ENCODE results near the gene REXO5.
"Not testable (repeated sequence)": the region's sequence is repeated elsewhere in the genome, so short reads cannot be mapped to it uniquely, and the experiment has no call there.

Gene REXO5

DNA sequence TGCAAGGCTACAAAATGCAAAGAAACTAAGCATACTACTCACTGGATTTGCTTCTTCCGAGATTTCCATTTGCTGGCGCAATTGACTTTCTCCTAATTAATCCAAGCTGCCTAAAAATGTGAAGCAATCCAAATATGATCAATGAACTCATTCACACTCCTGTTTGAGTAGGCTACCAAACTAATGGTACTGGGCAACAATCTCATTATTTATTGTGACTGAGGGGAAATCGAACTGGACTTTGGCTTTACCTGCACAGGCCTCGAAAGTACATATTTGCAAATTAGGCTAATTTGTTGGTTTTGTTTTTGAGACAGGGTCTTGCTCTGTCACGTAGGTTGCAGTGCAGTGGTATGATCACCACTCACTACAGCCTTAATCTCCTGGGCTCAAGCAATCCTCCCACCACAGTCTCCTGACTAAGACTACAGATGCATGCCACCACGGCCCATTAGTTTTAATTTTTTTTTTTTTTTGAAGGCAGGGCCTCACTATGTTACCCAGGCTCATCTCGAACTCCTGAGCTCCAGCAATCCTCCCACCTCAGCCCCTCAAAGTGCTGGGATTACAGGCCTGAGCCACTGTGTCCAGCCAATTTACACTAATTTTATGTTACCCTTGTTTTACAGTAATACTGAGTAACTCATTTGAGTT is 2.6 kb upstream of the REXO5 start:
- no peak for DNase-seq

DNA sequence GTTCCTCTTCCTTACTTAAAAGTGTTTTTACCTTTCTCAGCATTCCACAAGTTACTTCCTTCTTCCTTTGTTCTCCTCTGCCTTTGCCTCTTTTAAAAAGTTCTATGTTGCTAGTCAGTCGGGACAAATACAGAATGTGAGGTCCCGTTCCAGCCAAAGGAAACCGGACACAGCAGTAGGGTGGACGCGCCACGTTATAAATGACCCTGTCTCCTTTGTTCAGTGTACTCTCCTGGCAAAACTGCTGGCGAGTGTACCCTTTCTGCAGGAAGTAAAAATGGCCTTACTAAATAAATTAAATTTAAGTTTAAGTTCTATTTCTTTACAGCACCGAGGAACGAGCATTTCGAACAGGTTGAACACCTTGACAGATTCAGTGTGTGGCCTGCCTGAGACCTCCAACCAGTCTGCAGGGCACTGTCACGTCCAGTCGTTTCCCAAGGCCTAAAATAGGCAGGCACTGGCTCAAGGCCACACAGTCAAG is 601 bp upstream of the REXO5 start:
- DNase-seq: not testable (repeated sequence)

DNA sequence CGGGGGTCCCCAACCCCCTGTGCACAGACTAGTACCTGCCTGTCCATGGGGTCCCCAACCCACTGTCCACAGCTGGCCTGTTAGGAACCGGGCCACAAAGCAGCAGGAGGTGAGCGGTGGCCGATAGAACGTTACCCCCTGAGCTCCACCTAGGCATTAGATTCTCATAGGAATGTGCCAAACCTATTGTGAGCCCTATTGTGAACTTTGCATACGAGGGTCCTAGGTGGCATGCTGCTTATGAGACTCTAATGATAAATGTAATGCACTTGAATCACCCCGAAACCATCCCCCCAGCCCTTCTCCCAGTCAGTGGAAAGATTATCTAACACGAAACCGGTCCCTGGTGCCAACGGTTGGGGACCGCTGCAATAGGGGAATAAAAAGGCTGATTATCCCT is 1.5 kb downstream of the REXO5 start:
- DNase-seq: no peak

DNA sequence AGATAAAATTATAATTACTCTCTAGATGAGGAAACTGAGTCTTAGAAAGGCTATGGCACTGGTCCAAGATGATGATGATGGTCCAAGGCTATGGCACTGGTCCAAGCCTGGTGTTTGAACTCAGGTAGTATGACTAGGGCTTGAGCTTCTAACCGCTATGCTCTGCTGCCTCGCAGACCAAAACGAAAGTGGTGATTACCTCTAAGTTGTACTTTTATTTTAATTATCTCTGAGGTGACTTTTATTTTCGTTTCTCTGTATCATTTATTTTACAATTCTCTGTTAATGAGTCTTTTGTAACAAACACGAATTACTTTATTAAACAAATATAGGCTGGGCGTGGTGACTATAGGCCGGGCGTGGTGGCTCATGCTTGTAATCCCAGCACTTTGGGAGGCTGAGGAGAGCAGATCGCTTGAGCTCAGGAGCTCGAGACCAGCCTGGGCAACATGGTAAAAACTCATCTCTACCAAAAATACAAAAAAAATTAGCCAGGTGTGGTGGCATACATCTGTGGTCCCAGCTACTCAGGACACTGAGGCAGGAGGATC is 5.6 kb downstream of the REXO5 start:
- DNase-seq: no peak

DNA sequence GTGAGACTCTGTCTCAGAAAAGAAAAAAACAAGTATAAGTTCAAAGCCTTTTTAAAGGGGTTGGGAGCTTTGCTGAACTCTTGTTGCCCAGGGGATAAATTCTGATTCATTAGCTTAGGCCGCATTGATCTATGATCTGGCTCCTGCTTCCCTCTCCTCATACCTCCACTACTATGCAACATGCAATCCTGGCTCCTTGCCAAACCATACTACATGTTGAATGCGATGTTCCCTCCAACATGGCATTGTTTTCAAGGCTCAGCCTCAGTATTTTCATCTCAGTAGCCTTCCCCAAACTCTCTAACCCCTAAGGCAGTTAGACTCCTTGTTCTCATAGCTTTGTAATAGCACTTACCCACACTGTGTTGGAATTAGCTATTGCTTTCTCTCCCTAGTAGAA is 6.2 kb downstream of the REXO5 start:
- DNase-seq: no peak

DNA sequence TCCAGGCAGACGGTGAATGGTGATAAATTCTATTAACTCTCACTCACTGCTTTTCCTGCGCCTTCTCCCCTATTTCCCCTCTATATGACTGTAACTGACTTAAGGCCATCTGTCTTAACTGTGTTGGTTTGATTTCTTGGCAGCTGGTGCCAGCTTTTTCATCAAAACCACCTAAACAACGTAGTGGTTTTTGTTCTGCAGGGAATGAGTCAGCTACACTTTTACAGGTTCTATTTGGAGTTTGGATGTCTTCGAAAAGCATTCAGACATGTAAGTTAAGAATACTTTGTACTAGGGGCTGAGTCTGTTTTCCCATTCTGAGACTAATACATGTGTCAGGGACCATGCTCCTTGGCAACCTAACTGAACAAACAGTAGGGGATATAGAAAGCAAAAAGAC is 8.5 kb downstream of the REXO5 start:
- DNase-seq: no peak

DNA sequence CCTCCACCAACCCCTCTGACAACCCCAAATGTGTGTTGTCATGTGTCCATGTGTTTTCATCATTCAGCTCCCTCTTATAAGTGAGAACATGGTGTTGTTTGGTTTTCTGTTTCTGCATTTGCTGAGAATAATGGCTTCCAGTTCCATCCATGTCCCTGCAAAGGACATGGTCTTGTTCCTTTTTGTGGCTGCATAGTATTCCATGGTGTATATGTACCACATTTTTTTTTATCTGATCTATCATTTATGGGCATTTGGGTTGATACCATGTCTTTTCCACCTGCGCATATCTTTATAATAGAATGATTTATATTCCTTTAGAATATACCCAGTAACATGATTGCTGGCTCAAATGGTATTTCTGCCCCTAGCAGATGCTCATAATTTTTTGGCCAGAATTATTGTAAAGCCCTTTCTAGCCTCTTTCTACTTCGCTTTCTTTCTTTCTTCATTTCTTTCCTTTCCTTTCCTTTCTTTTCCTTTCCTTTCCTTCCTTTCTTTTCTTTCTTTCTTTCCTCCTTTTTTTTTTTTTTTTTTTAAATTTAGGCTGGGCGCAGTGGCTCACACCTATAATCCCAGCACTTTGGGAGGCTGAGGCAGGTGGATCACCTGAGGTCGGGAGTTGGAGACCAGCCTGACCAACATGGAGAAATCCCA is 12.7 kb downstream of the REXO5 start:
- DNase-seq: no peak

DNA sequence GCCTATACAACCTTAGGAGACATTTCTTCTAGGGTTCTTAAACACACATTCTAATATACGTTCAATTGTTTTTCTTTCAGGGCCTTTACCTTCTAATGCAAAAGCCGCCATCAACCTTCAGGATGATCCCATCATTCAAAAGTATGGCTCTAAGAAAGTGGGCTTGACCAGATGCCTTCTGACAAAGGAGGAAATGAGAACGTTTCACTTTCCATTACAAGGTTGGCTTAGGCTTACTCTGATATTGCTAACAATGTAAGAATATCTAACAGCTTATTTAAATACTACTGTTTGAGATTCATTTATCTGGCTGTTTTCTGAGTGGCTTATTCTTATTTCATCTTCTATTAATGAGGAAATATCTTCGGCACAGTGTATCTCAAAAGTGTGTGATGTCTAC is 15.4 kb downstream of the REXO5 start:
- DNase-seq: no peak

DNA sequence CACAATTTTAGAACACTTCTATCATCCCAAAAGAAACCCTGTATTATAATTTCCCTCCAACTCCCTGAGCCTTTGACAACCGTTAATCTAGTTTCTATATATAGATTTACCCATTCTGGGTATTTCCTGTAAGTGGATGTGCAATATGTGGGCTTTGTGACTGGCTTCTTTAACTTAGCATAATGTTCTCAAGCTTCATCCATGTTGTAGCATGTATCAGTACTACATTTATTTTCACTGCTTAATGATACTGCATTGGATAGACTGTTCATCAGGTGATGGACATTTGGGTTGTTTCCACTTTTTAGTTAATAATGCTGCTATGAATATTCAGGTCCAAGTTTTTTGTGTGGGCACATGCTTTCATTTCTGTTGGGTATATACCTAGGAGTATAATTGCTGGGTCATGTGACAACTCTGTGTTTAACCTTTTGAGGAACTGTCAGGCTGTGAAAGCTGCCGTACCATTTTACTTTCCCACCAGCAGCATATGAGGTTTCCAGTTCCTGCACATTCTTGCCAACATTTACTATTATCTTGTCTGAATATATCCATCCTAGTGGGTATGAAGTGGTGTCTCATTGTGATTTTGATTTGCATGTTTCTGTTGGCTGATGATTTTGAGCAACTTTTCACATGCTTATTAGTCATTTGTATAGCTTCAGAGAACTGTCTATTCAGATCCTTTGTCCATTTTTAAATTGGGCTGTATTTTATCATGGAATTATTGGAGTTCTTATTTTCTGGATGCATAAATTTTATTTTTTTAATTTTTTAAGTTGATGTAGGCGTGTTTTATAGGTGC is 16.4 kb downstream of the REXO5 start:
- peak; percentile 47 for DNase-seq

DNA sequence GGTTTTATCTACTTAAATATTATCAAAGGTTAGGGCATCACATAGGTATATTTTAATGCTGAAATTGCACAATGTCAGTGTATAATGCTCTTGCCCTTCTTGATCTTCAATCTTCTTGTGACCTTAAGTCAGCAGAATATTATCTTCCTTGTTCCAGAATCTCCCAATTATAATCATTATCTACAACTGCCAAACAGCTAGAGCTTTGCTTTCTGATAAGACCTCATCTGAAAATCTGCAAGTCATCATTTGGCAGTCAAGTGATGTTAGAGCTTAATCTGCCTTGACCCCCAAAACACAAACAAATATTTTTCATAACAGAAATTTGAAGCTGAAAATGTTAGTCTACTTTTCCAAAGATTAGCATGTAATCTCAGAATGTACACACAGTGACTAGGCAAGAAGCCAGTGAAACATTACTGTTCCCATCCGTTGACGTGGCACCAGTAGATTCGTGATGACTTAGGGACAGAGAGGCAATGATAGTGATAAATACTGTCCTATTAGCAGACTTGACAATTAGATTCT is 19.8 kb downstream of the REXO5 start:
- peak; percentile 39 for DNase-seq

DNA sequence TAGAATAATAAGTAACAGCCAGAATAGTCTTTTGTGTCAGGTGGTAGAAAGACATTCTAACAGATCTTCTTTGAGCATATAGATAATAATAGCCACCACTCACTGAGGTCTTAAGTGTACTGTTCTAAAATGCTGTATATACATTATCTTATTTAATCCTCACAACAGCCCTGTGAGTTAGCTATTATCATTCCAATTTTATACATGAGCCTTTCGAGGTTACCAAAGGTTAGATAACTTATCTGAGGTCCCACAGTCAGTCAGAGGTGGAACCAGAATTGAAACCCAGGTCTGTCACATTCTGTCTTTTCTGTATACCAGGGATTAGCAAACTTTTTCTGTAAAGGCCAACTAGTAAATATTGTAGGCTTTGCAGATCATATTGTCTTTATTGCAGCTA is 23.2 kb downstream of the REXO5 start:
- DNase-seq: no peak

DNA sequence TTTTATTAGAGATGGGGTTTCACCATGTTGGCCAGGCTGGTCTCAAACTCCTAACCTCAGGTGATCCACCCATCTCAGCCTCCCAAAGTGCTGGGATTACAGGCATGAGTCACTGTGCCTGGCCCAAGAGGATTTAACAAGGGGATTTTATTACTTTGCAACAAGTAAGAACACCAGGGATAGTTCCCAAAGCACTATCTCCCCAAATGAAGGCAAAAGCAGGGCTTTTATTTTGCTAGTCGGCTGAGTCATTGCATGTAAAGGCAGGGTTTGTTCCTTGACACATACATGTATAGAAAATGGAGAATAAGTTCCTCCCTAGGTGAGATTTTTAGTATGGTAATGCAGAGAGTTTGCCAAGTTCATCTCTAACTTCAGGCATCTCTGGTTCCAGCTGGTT is 24.0 kb downstream of the REXO5 start:
- DNase-seq: no peak

DNA sequence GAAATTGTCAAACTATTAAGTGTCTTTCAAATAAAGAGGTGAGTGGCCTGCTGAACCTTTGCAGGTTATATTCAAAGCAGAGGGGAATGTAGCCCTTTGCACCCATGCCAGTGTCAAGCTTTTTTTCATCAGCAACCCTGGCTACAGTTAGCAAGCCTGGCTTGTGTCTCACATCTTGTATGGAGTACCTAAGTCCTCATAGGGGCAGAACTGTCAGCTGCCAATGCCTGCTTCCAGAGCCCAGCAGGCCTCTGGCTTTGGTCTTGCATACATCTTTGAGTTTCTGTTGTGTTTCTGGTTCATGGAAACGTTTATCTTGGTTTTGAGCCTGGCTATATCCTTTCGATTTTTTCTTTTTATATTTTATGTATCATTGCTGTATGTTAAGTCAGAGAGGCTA is 26.8 kb downstream of the REXO5 start:
- DNase-seq: no peak

DNA sequence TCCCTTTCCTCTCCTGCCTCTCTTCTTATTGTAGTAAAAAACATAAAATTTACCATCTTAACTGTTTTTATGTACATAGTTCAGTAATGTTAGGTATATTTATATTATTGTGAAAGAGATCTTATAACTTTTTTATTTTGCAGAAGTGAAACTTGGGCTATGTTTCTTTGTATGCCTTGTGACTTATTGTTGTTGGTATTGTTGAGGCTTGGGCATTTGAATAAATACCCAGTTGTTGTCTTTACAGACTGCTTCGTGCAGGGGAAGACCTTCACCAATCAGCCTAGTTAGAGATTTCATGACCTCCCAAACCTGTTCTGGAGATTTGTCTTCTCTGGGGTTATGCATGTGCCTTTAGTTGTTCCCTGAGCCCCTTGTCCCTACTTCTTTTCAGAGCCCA is 31.9 kb downstream of the REXO5 start:
- no peak for DNase-seq

DNA sequence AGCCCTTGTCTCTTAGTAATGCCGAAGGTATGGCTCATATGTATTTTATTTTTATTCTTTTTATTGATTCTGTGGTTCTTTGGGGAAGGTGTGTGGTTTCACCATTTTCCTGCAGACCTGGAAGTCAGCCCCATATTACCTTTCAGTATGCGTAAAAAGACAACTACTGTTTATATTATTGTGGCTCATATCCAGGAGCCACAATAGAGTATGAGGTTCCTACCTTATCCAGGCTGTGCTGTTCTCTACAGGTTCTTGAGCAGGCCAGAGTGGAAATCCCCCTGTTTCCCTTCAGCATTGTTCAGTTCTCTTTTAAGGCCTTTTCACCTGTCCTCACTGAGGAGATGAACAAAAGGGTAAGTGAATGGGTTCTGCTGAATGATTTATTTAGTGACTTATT is 33.2 kb downstream of the REXO5 start:
- DNase-seq: no peak

DNA sequence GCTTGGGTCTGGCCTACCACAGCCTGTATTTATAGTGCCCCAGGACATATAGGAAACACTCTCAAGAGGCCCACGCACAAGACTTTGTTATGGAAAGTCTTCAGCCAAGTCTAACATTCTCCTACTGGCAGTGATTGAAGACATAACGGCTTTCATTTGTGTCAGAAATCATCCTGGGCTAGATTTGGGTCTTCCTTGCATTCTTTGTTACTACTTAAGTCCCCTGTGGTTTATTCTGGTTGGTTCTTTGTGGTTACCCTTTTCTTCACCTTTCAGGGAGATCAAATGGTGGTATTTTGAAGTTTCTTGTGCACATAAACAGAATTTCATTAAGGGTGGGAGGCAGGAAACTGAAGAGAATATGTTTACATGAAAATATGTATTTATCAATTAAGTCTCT is 37.7 kb downstream of the REXO5 start:
- DNase-seq: no peak

DNA sequence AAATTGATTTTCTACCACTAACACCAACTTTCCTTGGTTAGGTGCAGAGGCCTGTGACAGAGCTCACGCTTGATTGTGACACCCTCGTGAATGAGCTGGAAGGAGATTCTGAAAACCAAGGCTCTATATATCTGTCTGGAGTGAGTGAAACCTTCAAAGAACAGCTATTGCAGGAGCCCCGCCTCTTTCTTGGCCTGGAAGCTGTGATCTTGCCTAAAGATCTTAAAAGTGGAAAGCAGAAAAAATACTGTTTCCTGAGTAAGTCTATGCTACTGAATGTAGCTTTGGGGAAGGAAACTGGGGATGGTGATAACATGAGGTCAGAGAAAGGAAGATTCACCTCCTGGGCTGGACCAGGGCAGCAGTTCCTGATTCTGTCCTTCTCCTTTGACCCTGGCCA is 38.3 kb downstream of the REXO5 start:
- no peak for DNase-seq

DNA sequence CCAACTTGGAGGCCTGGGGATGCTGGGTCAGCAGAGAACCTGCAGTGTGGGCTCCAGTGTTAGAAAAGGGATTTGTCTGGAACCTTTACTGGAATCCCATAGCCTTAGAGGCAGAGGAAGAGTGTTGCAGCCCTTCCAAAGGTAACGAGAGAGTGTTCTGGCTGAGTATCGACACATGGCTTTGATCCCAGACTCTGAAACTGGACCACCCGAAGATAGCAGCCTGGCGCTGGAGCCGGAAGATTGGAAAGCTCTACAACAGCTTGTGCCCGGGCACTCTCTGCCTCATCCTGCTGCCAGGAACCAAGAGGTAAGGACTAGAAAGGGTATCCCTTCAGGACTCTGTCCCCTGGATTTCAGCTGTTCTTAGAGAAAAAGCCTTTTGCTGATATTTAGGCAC is 39.7 kb downstream of the REXO5 start:
- DNase-seq: no peak

DNA sequence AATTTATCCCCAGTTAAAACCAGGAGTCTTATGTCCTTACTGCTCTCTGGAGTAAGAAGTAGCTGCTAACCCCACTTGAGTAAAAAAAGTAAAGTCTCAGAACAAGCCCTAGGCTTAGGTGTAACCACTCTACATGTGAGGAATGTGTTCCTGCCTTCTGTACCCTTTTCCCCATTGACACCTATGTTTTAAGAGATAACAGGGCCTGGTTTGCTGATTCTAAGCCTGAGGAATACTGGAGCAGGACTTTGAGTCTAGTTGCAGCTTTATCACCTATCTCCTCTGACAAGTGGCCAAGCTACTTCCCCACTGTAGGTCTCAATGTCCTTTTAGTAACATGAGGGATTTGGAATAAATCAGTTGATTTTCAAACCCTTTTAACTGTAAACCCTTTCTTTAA is 40.2 kb downstream of the REXO5 start:
- DNase-seq: no peak

DNA sequence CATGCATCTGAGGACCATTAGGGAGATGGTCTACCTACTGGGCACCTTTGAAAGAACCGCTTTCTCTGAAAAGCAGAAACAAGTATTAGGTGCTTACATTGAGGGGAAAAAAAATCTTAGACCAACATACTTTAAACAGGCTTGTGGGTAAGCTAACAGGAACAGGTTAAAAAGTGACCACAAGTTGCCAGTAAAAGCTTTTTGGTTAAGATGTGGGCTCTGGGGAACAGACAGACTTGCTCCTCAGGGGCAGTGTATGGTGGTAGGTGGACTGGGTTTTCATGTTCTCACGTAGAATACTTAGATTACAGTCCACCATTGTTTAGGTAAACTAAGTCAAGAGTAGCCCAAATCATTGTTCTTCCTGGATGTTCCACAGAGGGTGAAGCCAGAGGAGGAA is 41.2 kb downstream of the REXO5 start:
- no peak for DNase-seq

DNA sequence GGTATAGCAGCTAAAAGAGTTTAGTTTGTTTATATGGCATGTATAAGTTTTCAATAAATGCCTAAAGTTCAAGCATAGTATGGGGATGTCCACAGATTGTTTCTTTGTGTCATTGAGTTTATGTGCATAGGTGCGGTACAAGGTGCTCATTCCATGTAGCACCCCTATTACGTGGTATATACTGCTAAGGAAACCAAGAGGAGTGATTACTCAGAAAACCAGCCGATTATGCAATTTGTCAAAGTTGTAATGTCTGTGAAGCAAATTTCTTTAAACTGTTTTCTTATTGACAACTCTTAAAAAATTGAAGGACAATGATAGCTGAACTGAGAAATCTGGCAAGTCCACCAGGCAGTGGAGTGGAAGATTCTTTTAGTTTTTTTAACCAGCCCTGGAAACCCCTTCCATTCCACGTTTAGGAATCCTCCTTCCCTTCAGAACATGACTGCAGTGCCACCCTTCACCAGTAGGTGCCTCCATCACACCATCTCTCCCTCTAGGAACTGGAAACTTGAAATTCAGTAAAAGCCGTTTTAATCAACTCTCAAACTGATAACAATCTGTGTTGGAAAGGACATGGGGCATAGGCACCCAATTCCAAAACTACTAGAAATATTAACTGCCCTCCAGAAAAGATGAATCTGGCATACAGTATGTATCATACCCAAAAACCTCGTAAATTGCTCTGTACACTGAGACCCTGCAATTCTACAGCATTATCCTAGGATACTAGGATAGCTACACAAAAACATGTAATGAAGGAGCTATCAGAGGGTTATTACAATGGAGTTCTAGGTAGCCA is 43.5 kb downstream of the REXO5 start:
- peak; percentile 43 for DNase-seq

DNA sequence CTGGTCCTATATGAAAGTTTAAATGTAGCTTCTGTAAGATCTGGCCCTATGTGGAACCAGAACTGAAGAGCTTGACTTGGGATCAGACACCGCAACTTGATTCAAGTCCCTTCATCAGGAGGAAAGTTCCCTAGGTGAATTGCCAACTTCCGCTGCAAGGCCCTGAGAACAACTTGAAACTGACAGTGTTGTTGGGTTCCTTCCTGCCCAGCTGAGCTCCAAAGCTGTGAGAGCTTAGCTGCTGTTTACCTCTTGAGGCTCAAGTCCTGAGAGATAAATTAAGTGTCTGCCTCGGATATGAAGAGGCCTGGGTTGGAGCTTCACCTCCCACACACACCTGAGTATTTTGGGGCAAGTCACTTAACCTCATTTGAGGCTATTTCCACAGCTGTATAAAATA is 44.7 kb downstream of the REXO5 start:
- DNase-seq: no peak

DNA sequence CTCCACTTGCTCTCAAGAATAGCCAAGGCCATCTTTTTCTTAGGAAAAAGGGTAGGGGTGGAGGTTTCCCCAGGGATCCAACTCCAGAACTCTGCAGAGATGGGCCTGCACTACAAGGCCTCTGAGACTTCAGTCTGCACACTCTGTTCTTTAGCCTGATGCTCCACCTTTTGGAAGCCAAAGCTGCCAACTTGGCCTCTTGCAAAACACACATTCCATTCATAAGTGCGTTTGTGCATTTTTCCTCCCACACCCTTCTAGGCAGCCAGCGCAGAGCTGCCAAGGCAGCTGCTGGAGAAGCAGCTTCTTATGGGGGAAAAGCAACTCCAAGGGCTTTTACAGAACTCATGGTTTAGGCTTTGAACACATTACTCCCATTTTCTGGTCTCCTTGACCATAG is 45.3 kb downstream of the REXO5 start:
- no peak for DNase-seq

Data from NCI-H2227 treated with DMSO at 0.1 percent for 48 hours (cell line).